Activated T-cell treated with anti-CD3 and anti-CD28 coated beads, Interleukin-2, amount 50 U/mL, for 24 hours (primary cell): Measurements from ENCODE around the gene MCRIP2.

Source experiments
- DNase-seq: peaks from one replicate; pipeline ENCODE4 v3.0.0-alpha.2; 2020
- H3K27ac Mint-ChIP-seq: 2 replicates; pipeline ENCODE4 v1.8.0; 2020; ENCODE audit warnings: mild to moderate bottlenecking, mixed read lengths
- H3K27me3 Mint-ChIP-seq: 2 replicates; pipeline ENCODE4 v1.8.0; 2020; ENCODE audit warnings: mixed read lengths
- H3K36me3 Mint-ChIP-seq: 2 replicates; pipeline ENCODE4 v1.8.0; 2020; ENCODE audit warnings: low read depth, mixed read lengths
- H3K4me1 Mint-ChIP-seq: 2 replicates; pipeline ENCODE4 v1.8.0; 2020; ENCODE audit warnings: low read depth, mixed read lengths
- H3K4me3 Mint-ChIP-seq: 2 replicates; pipeline ENCODE4 v1.8.0; 2020; ENCODE audit warnings: mild to moderate bottlenecking, moderate library complexity, mixed read lengths
- H3K9me3 Mint-ChIP-seq: 2 replicates; pipeline ENCODE4 v1.8.0; 2020; ENCODE audit warnings: mixed read lengths

Gene MCRIP2

DNA sequence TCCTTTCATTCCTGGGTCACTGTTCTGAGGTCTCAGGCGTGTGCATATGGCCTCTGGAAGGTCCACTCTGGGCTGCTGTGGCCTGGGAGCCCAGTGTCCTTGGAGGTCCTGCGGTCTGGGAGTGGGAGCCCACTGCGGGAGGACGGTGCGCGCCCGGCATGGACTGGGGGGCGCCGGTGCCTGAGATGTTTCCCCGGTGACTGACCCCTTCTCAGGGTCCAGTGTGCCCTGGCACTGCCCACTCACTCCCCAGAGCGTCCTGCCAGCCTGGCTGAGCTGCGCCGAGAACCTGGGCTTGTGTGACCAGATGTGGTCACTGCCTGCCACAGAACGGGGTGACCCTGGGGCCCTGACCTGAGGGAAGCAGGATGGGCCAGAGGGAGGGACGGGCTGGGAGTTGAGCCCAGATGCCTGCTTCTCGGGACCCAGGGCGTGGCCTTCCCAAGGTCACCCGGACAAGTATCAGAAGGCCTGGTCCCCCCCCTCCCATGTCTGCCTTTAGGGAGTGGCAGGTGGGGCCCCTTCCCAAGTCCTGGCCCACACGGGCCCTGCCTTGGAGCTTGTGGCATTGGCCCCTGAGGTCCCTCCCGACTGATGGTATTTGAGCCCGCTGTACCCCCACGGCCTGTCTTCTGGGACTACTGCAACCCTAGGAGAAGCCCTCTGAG, 32.7 kb downstream of the MCRIP2 start:
- H3K36me3 Mint-ChIP-seq = peaks cover 47% of the 10 kb centered on the region
- no peaks in the 10 kb centered on the region for H3K9me3 Mint-ChIP-seq
- peaks cover 15% of the 10 kb centered on the region for H3K4me1 Mint-ChIP-seq
- H3K27ac Mint-ChIP-seq = peak overlapping the region; percentile 29
- no peak for DNase-seq
- no peak overlapping the region for H3K4me3 Mint-ChIP-seq
- peaks cover 9% of the 10 kb centered on the region for H3K27me3 Mint-ChIP-seq

DNA sequence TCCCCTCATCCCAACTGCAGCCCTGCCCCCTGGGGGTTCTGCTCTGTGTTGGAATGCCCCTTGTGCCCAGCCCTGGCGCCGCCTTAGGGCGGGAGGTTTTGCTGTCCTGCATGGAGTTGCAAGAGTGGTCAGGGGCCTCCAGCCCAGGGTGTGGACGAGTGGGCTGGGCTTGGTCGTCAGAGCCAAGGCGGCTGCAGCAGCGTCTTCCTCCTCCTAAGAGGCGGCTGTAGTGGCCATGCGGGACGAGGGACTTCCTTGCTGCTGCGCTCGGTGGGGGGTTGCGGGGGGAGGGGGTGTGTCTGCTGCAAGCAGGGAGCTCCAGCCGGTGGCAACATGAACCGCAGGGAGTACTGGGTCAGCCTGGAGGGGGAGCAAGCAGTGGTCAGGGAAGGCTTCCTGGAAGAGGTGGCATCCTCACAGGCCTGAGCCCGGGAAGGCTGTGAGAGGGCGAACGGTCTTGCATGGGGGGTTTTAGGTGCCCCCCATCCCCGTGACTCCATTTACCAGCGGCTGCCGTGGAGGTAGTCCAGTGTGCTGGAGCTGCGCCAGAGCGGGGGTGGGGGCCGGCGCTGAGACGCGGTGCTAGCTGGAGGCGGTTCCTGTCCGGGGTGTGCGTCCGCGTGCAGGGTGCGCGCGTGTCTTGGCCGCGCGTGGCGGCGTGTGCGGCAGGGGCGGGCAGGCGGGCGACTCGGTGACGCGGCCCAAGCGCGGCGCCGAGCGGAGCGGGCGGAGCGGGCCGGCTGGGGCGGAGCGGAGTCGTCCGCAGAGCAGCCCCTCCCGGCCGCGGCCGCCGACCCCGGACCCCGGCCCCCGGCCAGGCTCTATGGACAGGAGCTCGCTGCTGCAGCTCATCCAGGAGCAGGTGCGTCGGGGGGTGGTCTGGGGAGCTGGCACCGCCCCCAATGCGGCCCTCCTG, 33.6 kb downstream of the MCRIP2 start, which contains the start of gene RHBDL1:
RHBDL1 (plus strand) TSS at position 704 of the 916 bp plus-strand sequence; CDS start at position 824, 120 bp downstream.
- no peaks in the 10 kb centered on the region for H3K9me3 Mint-ChIP-seq
- DNase-seq = no peak
- H3K36me3 Mint-ChIP-seq = peaks cover 38% of the 10 kb centered on the region
- H3K27me3 Mint-ChIP-seq = peaks cover 9% of the 10 kb centered on the region
- peak within 1 kb of the TSS; percentile 29 for H3K27ac Mint-ChIP-seq
- H3K4me3 Mint-ChIP-seq = no peak within 1 kb of the TSS
- H3K4me1 Mint-ChIP-seq = peaks cover 13% of the 10 kb centered on the region

DNA sequence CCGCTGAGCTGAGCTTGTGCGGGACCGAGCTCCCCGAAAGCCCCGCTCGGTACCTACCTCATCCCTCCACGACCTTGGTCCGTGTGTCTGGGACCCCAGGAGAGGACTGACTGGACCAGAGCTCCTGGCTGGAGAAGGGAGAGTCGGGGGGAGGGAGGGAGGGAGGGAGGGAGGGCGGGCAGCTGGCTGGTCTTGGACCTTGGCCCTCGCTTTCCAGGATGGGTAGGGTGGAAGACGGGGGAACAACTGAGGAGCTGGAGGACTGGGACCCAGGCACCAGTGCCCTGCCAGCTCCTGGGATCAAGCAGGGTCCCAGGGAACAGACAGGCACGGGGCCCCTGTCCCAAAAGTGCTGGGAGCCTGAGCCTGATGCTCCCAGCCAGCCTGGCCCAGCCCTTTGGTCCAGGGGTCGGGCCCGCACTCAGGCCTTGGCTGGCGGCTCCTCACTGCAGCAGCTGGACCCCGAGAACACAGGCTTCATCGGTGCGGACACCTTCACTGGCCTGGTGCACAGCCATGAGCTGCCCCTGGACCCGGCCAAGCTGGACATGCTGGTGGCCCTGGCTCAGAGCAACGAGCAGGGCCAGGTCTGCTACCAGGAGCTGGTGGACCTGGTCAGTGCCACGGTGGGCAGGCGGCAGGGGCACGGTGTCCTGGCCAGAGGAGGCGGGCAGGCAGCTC, 34.4 kb downstream of the MCRIP2 start:
- Mint-ChIP-seq H3K9me3 (no peaks in the 10 kb centered on the region), H3K4me1 (peaks cover 15% of the 10 kb centered on the region), H3K27ac (no peak overlapping the region), H3K4me3 (no peak overlapping the region), H3K36me3 (peaks cover 33% of the 10 kb centered on the region), H3K27me3 (peaks cover 9% of the 10 kb centered on the region)
- DNase-seq = no peak

DNA sequence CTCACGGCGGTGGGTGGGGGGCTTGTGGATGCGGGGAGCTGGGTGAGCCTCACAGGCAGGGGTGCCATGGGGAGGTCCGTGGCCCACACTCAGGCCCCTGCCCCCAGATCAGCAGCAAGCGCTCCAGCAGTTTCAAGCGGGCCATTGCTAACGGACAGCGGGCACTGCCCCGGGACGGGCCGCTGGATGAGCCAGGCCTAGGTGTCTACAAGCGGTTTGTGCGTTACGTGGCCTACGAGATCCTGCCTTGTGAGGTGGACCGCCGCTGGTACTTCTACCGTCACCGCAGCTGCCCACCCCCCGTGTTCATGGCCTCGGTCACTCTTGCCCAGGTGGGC, 34.9 kb downstream of the MCRIP2 start:
- Mint-ChIP-seq H3K9me3 (no peaks in the 10 kb centered on the region), H3K36me3 (peaks cover 35% of the 10 kb centered on the region), H3K27ac (no peak overlapping the region), H3K27me3 (peaks cover 9% of the 10 kb centered on the region), H3K4me3 (no peak overlapping the region), H3K4me1 (peaks cover 20% of the 10 kb centered on the region)
- no peak for DNase-seq

DNA sequence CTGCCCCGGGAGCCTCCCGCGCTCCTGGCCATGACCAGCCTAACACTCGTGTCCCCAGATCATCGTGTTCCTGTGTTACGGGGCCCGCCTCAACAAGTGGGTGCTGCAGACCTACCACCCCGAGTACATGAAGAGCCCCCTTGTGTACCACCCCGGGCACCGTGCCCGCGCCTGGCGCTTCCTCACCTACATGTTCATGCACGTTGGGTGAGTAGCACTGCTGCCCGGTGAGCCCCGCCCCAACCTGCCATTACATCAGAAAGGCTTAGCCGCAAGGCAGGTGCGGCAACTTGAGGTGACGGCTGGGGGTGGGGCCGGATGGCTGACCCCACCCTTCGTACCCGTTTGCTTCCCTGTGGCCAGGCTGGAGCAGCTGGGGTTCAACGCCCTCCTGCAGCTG, 35.3 kb downstream of the MCRIP2 start:
- DNase-seq = no peak
- no peaks in the 10 kb centered on the region for H3K9me3 Mint-ChIP-seq
- peaks cover 36% of the 10 kb centered on the region for H3K36me3 Mint-ChIP-seq
- H3K27me3 Mint-ChIP-seq = peaks cover 9% of the 10 kb centered on the region
- H3K4me1 Mint-ChIP-seq = peaks cover 24% of the 10 kb centered on the region
- H3K27ac Mint-ChIP-seq = no peak overlapping the region
- H3K4me3 Mint-ChIP-seq = no peak overlapping the region

DNA sequence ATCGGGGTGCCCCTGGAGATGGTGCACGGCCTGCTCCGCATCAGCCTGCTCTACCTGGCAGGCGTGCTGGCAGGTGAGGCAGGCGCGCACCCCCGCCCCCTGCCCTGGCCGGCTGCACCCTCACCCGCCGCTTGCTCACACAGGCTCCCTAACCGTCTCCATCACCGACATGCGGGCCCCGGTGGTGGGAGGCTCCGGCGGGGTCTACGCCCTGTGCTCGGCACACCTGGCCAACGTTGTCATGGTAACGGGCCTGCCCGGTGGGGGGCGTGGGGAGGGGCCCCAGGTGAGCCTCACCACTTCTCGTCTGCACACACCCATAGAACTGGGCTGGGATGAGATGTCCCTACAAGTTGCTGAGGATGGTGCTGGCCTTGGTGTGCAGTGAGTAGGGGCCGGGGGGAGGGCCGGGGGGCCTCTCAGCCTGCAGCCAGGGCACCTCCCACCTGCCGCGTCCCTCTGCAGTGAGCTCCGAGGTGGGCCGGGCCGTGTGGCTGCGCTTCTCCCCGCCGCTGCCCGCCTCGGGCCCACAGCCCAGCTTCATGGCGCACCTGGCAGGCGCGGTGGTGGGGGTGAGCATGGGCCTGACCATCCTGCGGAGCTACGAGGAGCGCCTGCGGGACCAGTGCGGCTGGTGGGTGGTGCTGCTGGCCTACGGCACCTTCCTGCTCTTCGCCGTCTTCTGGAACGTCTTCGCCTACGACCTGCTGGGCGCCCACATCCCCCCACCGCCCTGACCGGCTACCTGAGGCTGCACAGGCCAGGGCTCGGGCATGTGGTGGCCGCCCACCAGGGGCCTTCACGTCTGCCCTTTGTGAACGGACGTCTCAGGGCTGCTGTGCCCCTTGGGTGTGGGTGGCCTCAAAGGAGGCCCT, 35.9 kb downstream of the MCRIP2 start:
- H3K27ac Mint-ChIP-seq = no peak overlapping the region
- peaks cover 41% of the 10 kb centered on the region for H3K36me3 Mint-ChIP-seq
- H3K4me1 Mint-ChIP-seq = peaks cover 30% of the 10 kb centered on the region
- no peak overlapping the region for H3K4me3 Mint-ChIP-seq
- H3K9me3 Mint-ChIP-seq = no peaks in the 10 kb centered on the region
- DNase-seq = no peak
- peaks cover 9% of the 10 kb centered on the region for H3K27me3 Mint-ChIP-seq

DNA sequence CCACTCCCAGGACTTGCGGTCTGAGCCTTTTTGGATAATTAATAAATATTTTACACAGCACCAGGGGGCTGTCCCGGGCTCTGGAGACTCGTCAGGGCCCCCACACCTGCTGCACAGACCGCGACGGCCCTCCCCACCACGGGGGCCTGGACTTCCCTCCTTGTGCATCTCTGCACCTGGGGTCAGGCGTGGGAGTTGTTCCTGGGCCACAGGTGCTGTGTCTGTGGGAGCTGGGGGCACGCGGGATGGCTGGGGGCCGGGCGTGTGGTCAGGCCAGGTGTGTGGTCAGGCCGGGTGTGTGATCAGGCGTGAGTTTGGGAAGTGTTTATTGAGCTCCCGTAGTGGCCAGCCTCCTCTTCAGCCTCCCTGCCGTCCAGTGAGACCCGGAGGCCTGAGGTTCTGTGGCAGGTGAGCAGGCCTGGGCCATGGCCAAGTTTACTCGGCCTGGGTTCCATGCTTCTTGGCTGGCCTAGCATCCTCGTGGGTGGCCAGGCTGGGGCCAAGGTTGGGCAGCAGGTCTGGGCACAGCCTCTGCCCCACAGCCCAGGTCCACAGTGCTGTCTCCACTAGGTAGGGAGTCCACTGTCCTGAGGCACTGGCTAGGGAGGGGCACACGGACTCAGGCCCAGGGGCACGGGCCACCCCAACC, 36.7 kb downstream of the MCRIP2 start:
- H3K27ac Mint-ChIP-seq = peak overlapping the region; percentile 81
- H3K9me3 Mint-ChIP-seq = no peaks in the 10 kb centered on the region
- H3K4me1 Mint-ChIP-seq = peaks cover 37% of the 10 kb centered on the region
- peaks cover 41% of the 10 kb centered on the region for H3K36me3 Mint-ChIP-seq
- peaks cover 9% of the 10 kb centered on the region for H3K27me3 Mint-ChIP-seq
- H3K4me3 Mint-ChIP-seq = no peak overlapping the region
- no peak for DNase-seq

DNA sequence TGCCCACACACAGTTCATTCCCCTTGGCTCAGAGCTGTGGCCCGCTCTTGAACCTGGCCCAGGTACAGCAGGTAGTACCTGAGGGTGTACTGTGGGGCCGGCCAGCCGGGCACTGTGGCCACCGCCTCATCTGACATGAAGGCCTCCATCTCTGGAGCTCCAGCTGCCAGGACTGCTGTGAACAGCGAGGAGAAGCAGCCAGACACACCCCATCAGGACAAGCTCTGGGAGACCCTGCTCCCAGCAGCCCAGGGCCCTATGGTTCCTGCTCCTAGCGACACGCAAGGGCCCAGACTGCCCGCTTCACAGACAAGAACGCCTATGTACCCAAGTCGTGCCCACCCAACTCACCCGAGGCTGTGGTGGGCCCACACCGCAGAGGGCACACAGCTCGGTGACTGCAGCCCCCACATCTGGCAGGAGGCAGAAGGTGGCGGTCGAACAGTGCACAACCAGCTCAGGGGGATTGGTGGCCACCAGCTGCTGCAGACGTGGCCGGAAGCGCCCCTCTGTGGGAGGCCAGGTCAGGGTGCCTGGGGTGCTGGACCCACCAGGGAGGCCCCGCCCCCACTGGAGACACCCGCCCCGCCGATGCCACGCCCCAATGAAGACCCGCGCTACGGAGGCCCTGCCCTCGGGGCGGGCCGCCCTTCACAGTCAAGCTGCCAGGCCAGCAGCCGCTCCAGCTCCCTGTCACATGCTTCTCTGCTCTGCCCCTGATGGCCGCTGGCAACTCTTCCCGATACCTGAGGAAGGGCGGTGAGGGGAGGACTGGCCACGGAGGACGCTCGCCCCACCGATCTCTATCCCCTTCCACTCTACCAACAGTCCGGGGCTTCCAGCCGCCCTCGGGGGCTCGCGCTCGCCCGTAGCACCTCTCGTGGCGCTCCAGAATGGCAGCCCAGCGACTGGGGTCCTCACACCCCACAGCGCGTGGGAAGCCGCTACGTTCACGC, 37.5 kb downstream of the MCRIP2 start:
- Mint-ChIP-seq H3K27me3 (peaks cover 9% of the 10 kb centered on the region), H3K4me1 (peaks cover 39% of the 10 kb centered on the region), H3K27ac (peak overlapping the region; percentile 90)

DNA sequence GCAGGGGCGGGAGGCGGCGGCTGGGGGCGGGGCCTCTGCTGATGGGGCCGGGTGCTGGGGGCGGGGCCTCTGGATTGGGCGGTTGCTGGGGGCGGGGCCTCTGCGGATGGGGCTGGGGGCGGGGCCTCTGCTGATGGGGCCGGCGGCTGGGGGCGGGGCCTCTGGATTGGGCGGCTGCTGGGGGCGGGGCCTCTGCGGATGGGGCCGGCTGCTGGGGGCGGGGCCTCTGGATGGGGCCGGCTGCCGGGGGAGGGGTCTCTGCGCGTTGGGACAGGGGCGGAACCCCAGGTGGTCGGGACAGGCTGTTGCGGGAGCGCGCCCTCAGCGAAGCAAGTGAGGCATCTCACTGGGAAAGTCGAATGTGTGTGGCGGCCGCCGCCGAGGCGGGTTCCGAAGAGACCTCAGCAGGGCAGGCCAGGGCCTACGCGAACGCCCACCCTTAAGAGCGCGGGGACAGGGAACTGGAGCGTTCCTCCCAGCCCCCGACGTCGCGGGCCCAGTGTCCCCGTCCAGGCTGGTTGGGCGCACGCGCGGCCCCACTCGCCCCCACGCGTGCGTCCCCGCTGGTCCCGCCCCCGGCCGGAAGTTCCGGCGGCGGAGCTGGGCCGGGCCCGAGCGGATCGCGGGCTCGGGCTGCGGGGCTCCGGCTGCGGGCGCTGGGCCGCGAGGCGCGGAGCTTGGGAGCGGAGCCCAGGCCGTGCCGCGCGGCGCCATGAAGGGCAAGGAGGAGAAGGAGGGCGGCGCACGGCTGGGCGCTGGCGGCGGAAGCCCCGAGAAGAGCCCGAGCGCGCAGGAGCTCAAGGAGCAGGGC, 38.4 kb downstream of the MCRIP2 start, which contains the start of gene STUB1:
STUB1 (plus strand) TSS at position 597 of the 811 bp plus-strand sequence; CDS start at position 713, 116 bp downstream.
- H3K4me1 Mint-ChIP-seq = peaks cover 43% of the 10 kb centered on the region
- no peaks in the 10 kb centered on the region for H3K9me3 Mint-ChIP-seq
- peaks cover 34% of the 10 kb centered on the region for H3K36me3 Mint-ChIP-seq
- DNase-seq = peak; percentile 93
- peak within 1 kb of the TSS; percentile 96 for H3K27ac Mint-ChIP-seq
- H3K27me3 Mint-ChIP-seq = peaks cover 8% of the 10 kb centered on the region
- H3K4me3 Mint-ChIP-seq = peak within 1 kb of the TSS; percentile 84

More for the DNA sequence above, 37.5 kb downstream of the MCRIP2 start:
- Mint-ChIP-seq H3K36me3 (peaks cover 37% of the 10 kb centered on the region), H3K4me3 (peak overlapping the region; percentile 79), H3K9me3 (no peaks in the 10 kb centered on the region)
- DNase-seq = no peak

DNA sequence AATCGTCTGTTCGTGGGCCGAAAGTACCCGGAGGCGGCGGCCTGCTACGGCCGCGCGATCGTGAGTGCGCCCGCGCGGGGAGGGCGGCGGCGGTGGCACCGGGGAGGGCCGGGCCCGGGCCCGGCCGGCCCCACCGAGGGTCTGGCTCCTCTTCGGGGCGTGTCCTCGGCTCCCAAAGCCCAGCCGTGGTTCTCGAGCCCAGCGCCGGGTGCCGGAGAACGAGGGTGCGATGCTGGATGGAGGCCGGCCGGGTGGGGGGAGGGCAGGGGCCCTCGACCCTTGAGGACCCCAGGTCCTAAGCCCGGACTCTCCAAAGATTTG, 39.0 kb downstream of the MCRIP2 start:
- Mint-ChIP-seq H3K4me3 (peak overlapping the region; percentile 84), H3K27ac (peak overlapping the region; percentile 88), H3K27me3 (peaks cover 5% of the 10 kb centered on the region), H3K36me3 (peaks cover 39% of the 10 kb centered on the region), H3K4me1 (peaks cover 43% of the 10 kb centered on the region), H3K9me3 (no peaks in the 10 kb centered on the region)
- no peak for DNase-seq

DNA sequence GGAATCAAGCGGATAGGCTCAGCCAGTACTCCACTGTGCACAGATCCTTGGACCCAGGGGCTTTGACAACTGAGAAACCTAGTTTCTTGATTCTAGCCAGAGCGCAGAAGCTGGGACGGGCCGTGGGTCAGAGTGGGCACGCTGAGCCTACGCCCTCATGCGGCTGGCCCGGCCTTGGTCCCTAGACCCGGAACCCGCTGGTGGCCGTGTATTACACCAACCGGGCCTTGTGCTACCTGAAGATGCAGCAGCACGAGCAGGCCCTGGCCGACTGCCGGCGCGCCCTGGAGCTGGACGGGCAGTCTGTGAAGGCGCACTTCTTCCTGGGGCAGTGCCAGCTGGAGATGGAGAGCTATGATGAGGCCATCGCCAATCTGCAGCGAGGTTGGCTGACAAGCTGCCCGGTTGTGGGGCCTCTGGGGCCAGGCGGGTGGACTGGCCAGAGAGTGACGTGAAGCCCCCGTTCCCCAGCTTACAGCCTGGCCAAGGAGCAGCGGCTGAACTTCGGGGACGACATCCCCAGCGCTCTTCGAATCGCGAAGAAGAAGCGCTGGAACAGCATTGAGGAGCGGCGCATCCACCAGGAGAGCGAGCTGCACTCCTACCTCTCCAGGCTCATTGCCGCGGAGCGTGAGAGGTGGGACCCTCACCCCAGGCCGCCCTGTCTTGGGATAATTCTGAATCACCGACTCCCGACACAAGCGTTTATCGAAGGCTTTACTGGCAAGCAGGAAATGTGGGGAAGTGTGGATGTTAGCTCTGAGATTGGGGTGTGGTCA, 39.5 kb downstream of the MCRIP2 start:
- Mint-ChIP-seq H3K9me3 (no peaks in the 10 kb centered on the region), H3K27me3 (peaks cover 5% of the 10 kb centered on the region), H3K27ac (peak overlapping the region; percentile 88), H3K36me3 (peaks cover 45% of the 10 kb centered on the region), H3K4me1 (peaks cover 49% of the 10 kb centered on the region), H3K4me3 (peak overlapping the region; percentile 84)
- peak; percentile 54 for DNase-seq
